HuH-7.5 (cell line): ENCODE results near the gene ACER3.
"Not testable (repeated sequence)": the region's sequence is repeated elsewhere in the genome, so short reads cannot be mapped to it uniquely, and the experiment has no call there.

ENCODE experiments used
- DNase-seq: peaks from one replicate; pipeline ENCODE4 v3.0.0; 2011; ENCODE audit warnings: low spot score

ACER3 gene

DNA sequence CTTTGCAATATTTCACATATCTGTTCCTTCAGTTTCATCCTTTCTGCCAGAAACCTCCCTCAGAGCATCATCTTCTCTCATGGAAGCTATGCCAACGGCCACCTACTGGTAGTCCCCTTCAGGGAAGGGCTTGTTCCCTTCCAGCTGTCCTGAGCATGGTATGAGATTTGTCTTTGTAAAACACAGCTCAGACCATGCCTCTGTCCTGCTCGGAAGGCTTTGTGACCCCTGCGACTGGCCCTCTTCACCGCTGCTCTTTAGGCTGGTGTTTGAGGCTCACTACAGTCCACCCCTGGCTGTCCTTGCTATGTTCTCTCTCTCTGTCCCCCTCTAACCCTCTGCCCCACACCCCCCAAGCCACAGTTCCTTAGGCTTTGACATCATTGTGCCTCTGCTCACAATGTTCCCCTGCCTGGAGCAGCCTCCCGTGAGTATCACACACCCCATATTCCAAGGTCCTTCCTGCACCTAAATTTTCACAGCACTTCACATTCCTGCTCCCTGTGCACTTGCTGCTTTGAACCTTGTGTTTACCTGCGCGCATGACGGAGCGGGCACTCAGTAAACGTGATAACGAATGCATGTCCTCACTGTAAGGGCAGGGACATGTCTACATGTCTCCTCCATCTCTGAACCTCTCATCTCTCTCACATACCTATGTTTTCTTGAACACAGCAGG, 24.0 kb upstream of the ACER3 start:
- no peak for DNase-seq

- no peak for DNase-seq
Observed at GRCh38 chr11:76837696-76838677, 22.7 kb upstream of the ACER3 start.

GRCh38 chr11:76838678-76839068, 22.0 kb upstream of the ACER3 start:
- no peak for DNase-seq

DNA sequence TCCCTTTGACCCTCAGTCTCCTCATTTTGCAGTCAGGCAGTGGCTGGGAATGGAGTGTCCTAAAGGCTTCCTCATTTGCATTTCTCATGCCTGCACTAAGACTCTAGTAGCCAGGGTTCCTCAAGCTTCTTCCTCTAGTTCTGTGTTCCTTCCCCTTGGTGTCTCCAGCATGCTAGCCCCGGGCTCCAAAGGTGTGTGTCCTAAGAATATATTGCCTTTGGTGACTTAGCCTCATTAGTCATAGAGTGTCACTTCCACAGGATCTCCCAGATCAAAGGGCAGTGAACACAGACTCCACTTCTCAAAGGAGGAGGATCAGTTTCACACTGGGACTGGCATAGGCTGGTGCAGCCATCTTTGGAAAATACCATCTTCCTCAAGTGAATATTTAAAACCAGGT, 21.4 kb upstream of the ACER3 start:
- DNase-seq = no peak

DNA sequence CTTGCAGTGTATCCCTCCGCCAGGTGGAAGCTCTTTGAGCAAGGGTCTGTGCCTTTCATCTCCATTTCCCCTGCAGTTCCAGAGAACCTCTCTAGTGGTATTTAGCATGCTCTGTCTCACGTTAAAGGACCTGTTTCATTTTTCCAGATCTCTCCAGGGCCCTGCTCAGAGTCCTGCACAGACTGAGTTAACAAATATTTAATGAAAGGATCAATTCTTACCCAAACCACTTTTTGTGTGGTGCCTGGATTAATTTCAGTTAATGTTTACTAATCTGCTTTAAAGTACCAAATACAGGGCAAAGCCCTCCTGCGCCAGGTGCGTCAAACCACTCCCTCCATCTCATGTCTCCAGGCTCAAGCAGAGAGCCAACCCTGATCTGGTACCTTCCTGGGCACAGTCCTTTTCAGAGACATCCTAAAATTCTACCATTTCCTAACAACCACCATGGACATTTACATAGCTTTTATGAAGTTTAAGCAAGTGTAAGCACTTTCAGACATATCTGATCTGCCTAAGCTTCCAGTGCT, 18.7 kb upstream of the ACER3 start:
- no peak for DNase-seq

DNA sequence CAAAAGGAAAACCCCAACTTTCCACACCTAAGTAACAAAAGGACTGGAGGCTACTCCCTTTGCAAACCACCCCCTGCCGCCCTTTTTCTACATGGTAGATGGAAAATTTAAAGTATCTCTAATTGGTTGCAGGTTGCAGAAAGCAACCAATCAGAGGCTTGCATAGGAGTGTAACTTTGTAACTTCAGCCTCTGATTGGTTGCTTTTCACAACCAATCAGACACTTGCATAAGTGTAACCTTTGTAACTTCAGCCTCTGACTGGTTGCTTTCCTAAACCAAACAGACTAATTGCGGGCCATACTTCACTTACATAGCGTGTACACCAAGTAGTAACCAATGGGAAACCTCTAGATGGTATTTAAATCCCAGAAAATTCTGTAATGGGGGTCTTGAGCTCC, 16.8 kb upstream of the ACER3 start:
- no peak for DNase-seq

- no peak for DNase-seq
Observed at GRCh38 chr11:76844511-76844910, 16.2 kb upstream of the ACER3 start.

DNA sequence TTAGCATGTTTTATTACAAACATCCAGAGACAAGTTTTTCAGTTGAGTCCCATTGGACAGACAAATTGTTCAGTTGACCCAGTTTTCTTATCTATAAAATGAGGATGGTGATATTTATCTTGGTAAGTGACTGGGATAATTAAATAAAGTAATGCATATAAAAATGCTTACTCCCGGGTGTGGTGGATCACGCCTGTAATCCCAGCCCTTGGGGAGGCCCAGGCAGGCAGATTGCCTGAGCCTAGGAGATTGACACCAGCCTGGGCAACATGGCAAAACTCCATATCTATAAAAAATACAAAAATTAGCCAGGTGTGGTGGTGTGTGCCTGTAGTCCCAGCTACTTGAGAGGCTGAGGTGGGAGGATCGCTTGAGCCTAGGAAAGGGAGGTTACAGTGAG, 15.6 kb upstream of the ACER3 start:
- no peak for DNase-seq

- no peak for DNase-seq
Observed at GRCh38 chr11:76846441-76846840, 14.3 kb upstream of the ACER3 start.

- no peak for DNase-seq
Observed at GRCh38 chr11:76849376-76849775, 11.3 kb upstream of the ACER3 start.

DNA sequence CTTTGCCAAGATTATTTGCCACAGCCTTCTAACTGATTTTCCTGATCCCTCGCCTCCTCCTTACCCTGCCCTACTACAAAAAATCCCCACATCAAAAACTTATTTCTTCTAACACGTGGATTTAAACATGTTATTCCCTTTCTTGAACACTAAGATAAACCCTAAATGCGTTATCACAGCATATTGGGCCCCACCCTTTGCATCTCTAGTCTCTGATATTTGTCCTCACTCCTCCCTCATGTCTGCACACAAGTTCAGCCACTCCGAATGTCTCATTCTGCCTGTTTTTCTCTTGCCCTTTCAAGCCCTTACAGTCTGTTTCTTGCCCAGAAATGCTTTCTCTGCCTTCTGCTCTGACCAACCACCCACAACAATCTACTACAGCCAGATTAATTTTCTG, 10.6 kb upstream of the ACER3 start:
- no peak for DNase-seq

- DNase-seq = no peak
Observed at GRCh38 chr11:76850815-76851214, 9.9 kb upstream of the ACER3 start.

DNA sequence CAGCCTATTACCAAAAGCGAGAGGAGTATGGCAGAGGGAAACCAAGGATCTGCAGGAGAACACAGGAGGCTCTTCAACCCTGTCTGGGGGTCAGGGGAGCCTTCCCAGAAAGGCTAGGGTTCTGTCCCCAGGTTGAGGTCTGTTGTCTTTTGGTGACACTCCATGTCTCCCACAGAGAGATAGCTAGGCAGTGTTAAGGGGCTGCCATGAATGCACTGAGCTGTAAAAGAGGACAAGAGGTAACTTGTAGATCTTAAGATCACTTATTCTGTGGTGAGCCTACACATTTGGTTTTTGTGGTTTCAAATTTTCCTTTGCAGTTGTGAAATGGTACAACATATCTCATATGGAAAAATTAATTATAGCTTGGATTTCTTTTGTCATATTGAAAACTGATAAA, 6.0 kb upstream of the ACER3 start:
- DNase-seq = no peak

DNA sequence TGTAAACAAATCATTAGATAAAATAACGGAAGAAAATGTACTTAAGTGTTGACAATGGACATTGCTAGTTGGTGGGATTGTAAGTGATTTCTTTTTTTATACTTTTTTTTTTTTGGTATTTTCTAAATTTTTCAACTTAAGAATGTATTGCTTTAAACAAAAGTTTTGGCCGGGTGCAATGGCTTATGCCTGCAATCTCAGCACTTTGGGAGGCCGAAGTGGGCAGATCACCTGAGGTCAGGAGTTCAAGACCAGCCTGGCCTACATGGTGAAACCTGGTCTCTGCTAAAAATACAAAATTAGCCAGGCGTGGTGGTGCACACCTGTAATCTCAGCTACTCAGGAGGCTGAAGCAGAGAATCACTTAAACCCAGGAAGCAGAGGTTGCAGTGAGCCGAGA, 5.0 kb upstream of the ACER3 start:
- DNase-seq = not testable (repeated sequence)

DNA sequence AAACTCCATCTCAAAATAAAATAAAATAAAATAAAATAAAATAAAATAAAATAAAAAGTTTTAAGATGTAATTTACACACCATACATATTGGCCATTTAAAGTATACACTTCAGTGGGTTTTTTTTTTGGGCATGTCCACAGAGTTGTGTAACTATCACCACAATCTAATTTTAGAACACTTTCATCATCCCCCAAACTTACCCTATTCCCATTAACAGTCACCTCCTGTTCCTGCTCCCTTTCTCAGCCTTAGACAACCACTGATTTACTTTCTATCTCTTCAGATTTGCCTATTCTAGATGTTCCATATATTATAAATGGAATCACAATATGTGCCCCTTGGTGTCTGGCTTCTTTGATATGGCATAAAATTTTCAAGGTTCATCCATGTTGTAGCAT, 4.6 kb upstream of the ACER3 start:
- no peak for DNase-seq

DNA sequence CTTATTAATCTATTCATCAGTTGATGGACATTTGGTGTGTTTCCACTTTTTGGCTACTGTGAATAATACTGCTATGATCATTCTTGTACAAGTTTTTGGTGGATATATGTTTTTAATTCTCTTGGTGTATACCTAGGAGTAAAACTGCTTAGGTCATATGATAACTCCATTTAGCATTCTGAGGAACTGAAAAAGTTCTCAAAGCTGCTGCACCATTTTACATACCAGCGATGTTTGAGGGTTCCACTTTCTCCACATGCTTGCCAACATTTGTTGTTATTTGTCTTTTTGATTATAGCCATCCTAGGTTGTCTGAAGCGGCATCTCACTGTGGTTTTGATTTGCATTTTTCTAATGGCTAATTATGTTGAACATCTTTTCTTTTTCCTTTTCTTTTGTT, 4.1 kb upstream of the ACER3 start:
- no peak for DNase-seq

- no peak for DNase-seq
Observed at GRCh38 chr11:76857781-76858410, 2.8 kb upstream of the ACER3 start.

GRCh38 chr11:76859708-76860227, 950 bp upstream of the ACER3 start:
- DNase-seq = no peak

DNA sequence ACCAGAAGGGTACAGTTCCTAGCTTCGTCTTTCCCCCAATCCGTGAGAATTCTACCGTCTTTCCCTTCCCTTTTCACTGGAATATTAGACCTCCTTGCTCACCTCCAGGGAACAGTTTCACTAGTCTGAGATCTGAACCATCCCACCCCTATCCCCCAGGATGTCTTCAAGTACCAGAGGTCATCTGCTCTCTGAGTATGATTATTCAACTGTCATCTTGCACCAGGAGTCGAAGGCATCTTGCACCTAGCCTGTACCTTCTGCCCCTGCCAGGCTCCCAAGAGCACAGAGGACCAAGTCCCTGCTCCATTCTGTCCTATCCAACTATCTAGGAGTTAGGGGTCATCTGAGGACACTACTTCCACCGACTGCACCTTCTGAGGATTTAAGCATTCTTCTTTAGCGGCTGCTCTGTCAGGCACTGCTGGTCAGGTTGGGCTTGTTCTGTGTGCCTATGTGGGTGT, 804 bp downstream of the ACER3 start:
- no peak for DNase-seq

DNA sequence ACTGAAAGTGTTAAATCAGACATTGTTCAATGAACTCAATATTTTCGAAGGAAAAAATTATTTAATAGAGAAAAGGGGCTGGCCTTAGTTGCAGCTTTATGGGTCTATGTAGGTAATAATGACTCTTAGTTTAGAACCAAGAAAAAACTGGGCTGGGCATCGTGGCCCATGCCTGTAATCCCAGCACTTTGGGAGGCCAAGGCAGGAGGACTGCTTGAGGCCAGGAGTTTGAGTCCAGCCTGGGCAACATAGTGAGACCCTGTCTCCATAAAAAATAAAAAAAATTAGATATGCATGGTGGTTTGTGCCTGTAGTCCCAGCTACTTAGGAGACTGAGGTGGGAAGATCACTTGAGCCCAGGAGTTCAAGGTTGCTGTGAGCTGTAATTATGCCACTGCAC, 2.1 kb downstream of the ACER3 start:
- DNase-seq = not testable (repeated sequence)

DNA sequence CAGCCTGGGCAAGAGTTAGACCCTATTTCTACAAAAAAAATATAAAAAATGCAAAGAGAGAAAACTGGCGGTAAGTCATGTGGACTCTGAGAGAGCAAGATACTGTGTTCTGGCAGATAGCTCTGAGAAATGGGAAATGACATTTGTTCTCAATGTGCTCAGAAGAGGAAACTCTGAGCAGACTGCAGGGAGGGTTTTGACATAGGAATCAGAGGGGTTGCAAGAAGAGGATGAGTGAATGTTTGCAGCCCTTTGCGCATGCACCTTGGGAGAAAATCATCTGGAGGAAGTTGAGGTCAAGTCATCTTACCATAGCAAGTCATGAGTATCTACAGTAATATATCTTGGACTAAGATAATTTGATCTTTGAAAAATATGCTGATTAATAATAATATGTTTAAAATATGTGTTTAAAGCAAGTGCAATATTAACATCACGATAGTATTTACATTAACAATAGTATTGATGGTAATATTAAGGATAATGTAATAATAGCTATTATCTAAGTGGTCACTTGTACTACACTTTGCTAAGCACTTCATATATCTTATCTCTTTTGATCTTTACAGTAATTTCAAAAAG, 2.6 kb downstream of the ACER3 start:
- DNase-seq = no peak
